GM21360 (cell line): Measurements from ENCODE around the gene TOB1.
"Not testable (repeated sequence)": the region's sequence is repeated elsewhere in the genome, so short reads cannot be mapped to it uniquely, and the experiment has no call there.

Experiments used
- ATAC-seq: cut with Tn5 transposase; IDR thresholded peaks from one replicate; pipeline ENCODE4 v1.9.1; 2021; ENCODE audit warnings: mild to moderate bottlenecking, moderate library complexity; ENCODE audit not compliant: unreplicated experiment

TOB1 gene

DNA sequence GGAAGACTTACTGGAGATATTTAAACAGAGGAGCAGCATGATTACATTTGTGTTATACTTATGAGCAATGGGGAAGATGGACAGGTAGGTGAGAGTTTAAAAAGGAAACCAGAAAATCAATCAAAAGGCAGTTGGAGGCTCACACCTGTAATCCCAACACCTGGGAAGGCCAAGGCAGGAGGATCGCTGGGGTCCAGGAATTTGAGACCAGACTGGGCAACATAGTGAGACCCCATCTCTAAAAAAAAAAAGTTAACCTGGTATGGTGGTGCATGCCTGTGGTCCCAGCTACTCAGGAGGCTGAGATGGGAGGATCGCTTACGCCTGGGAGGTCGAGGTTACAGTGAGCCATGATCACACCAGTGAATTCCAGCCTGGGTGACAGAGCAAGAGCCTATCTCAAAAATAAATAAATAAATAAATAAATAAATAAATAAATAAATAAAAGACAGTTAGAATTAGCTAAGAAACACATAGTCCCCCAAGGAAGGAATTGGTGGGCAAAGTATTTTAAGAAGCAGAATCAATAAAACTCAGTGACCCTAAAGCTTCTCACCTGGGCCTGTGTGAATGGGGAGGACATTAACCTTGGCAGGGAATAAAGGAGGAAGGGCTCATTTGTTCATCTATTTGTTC is 32.3 kb upstream of the TOB1 start:
- no peak for ATAC-seq

DNA sequence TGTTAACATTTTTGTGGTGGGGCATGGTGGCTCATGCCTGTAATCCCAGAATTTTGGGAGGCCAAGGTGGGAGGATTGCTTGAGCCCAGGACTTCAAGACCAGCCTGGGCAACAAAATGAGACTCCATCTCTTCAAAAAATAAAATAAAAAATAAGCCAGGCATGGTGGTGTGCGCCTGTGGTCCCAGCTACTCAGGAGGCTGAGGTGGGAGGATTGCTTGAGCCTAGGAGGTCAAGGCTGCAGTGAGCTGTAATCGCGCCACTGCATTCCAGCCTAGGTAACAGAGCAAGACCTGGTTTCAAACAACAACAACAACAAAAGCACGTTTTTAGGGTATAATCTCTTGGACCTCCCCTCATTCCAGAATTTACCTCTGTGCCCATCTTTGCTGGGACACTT is 28.4 kb upstream of the TOB1 start:
- ATAC-seq, result not testable (repeated sequence)

DNA sequence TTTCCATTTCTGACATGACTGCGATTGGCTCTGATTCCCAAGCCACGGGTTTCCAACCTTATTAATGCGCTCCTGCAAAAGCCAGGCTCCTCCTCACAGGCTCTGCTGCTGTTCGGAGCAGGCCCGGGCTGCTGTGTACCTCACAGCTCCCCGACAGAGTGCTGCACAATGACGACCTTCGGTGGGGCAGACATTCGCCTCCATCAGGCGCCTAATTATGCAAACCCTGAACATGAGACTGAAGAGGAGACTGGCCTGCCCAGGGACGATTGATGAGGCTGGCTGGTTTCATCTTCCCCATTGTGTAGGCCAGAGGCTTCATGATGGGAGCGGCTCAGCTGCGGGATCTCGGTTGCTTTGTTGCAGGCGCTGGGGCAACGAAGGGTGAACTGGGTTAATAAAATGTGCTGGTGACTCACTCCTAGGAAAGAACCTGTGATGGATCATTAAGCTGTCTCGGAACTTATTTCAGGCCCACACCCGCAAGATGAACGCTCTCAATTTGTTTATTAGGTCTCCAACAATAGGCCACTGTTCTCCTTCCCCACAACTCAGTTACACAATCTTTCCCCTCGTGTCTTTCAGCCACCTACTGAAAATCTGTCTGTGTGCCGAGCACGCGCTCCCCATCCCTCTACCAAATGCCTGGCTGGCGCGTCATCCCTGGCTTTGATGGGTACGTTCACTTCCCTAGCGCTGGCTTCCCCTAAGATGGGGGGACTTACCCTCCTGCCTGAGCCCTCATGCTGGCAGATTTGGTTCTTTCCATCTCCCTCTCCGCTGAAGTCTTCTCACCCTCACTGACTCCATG is 27.2 kb upstream of the TOB1 start:
- ATAC-seq, result no peak

DNA sequence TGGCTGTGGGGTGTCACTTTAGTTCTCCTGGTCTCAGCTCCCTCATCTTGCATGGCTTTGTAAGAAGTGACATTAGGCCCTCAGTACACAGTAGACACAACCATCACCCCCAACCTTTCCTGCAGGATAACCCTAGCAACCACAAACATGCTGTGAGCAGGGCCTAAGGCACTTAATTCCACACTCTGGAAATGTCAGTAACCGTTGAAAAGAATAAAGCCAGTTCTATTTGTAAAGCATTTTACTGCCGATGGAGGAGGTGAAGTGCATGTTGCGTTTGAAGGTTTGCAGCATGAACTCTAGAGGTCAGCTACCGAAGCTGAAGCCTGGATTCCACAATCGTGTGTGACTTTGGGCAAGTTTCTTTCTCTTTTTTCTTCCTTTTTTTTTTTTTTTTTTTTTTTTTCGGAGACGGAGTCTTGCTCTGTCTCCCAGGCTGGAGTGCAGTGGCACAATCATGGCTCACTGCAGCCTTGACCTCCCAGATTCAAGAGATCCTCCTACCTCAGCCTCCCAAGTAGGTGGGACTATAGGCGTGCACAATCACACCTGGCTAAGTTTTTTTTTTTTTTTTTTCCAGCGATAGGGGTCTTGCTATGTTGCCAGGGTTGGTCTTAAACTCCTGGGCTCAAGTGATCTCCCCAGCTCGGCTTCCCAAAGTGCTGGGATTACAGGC is 26.1 kb upstream of the TOB1 start:
- ATAC-seq, result no peak

DNA sequence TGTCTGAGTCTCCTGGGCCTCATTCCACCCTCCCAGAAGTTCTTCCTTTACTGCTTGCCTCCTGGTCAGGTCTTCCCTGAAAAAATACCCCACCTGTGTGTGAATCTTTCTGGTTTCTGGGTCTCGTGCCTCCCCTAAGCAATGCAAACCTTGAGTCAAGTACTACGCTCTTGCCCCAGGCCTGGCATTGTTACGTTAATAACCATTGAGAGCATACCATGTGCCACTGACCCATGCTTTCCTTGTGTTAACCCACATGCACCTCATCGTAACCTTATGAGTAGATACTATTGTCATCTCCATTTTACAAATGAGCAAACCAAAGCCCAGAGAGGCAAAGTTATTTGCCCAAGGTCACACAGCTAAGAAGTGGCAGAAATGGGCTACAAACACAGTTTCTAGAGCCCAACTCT is 25.4 kb upstream of the TOB1 start:
- no peak for ATAC-seq

DNA sequence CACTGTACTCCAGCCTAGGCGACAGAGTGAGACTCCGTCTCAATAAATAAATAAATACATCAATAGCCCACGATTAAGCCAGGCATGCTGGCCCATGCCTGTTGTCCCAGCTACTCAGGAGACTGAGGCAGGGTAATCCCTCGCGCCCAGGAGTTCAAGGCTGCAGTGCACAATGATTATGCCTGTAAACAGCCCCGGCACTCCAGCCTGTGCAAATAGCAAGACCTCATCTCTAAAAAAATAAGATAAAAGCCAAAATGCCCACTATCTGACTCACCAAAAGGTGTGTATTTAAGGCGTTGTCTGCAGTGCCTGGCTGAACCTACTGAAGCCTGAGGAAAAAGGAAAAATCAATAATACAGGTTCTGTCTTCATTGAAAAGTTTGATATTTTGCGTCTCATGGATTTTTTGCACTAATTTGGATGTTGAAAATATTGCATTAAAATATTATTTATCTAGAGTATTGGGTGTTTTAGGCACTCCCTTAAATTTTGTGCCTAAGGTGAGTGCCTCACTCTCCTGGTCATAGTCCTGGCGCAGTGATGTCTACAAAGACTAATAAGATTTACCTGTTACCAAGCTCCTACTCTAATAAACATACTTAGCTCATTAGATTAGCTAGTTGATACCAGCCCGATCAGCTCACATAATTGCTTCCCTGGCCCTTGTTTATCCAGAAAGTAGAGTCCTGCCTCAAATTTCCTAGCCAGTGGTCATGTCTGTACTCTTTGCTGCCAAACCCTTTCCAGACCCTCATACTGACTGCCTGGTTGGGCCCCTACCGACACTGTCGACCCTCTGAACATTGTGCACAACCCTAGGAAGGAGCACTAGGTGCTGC is 24.7 kb upstream of the TOB1 start:
- no peak for ATAC-seq

DNA sequence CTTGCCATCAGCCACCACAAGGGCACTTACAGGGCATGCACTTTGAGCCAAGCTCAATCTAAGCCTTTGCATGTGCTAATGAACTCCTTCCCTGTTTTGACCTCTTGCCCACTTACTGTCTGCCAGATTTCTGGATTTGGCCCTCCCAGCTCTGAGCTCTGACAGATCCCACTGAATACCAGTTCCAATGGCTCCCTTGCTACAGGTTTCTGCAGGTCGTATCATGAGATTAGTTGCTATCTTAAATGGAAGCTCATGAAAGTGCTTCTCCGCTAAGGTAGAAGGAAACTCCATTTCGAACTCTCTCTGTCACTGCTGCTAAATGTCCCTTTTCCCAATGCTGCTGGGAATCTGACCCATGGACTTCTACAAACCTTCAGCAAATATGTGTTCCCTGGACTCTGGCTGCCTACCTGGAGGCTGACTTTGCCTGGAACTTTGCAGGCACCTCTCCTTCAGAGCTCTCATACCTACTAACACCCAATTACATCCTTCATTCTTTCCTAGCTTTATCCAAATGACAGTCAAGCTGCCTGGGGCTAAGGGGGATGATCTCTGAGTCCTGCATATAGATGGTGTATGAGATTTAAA is 23.5 kb upstream of the TOB1 start:
- ATAC-seq, result no peak

DNA sequence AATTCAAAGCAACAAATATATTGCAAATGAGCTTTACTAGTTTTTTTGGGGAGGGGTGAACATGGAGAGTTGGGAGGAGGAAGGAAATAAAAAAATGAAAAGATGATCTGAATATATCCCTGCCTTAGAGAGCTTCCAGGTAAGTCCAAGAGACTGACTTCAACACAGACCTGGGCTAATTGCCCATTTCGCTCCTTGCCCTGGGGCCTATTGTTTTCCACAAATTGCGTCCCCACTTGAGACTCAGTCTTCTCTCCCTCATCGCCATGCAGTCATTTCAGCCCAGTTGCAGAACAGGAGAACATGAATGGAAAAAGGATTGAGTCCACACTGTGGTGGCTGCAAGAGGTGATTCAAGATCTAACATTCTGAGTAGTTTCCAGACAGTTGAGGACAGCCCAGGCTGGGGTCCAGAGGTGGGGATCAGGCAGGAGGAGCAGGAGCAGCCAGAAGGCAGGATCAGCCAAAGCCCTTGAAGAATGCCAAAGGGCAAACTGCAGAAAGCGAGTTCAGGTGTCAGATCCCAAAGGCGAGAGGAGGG is 21.6 kb upstream of the TOB1 start:
- ATAC-seq, result no peak

DNA sequence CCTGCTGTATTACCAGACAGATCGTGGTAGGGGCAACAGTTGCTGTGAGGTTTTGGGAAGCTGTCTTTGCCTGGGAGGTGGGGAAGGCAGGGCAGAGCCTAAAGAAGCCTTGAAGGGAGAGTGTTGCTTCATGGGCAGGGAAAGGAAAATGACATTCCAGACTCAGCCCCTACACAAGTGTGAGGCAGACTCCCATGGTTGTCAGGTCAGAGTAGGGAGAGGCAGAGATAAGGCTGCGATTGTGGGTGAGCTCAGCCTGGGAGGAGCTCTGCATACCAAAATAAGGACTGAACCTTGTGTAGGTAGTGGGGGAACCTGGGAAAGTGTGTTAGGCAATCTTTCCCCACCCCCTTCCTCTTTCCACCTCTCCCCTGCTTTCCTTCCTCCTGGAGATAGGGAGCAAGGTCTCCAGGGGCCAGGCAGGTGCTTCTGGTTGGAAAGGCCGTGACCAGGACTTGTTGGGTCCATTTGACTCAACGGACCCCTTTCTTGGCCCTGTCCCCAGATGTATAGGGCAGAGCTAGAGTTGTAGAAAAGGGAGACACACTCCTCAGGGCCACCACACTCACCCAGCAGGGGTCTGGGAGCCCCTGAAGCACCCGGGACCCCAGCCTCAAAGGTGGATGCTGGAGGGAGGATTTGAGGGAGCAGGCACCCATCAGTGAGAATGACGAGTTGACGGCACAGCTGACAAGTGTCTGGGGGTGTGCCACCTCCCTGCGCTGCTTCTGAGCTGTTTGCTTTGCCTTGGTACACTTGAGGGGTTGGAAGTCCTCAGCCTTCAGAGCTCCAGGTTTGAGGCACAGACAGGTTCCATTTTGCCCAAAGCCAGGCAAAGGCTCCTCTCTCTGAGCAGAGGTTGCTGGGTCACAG is 18.5 kb upstream of the TOB1 start:
- ATAC-seq, result no peak

DNA sequence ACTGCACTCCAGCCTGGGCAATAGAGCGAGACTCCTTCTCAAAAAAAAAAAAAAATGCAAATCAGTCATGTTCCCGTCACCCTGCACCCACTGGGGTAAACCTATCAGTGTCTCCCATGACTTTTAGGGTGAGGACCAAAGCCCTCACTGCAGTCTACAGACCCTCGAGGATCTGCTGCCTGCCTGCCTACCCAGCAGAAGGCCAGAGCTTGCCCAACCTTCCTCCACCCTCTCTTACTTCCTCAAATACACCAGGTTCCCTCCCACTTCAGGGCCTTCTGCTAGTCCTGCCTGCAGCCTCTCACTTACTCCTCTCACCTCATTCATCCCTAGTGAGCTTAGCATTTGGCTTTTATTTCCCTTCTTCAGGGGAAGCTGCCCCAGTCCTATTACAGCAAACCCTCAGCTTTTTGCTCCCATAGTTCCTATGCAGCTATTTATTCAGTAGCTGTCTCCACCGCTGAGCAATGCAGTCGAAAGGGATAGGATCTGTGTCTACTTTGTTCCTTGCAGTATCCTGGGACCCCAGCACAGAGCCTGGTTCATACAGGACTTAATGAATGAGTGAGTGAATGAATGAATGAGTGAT is 17.8 kb upstream of the TOB1 start:
- ATAC-seq, result no peak

DNA sequence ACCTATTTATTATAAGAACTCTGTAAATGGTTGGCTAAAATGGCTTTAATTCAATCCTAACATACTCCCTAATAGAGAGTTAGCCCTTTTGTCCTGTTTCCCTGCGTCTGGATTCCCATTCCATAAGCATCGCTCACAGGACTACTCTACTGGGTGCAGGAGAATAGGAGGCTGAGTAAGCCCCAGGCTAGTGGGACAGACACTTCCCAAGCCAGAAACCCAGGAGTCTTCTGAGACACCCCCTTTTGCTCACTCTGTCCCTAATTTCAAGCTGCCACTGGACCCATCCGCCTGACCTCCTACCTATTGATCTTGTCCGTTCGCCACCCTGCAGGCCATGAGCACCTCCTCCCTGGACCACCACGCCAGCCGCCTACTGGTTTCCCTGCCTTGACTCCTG is 16.7 kb upstream of the TOB1 start:
- ATAC-seq, result no peak

DNA sequence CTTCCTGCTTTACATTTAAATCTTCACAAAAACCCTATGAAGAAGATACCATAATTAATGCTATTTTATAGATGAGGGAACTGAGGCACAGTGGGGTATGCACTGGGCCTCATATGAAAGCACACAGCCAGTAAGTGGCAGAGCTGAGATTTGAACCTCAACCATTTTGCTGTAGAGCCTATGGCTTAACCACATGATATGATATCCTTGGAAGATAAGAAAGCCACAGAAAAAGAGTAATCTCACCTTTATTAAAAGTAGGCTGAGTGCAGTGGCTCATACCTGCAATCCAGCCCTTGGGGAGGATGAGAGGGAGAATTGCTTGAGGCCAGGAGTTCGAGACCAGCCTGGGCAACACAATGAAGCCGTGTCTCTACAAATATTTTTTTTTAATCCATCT is 15.0 kb upstream of the TOB1 start:
- no peak for ATAC-seq

DNA sequence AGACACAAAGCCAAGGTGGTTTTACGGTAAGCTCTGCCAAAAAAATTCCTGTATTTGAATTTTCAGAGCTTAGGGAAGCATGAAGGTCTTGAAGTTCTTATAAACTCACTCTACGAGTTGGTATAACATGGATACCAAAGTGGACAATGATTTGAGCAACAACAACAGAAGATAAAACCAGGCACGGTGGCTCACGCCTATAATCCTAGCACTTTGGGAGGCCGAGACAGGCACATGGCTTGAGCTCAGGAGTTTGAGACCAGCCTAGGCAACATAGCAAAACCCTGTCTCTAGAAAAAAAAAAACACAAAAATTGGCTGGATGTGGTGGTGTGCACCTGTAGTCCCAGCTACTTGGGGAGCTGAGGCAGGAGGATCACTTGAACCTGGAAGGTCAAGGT is 12.9 kb upstream of the TOB1 start:
- ATAC-seq, result no peak

DNA sequence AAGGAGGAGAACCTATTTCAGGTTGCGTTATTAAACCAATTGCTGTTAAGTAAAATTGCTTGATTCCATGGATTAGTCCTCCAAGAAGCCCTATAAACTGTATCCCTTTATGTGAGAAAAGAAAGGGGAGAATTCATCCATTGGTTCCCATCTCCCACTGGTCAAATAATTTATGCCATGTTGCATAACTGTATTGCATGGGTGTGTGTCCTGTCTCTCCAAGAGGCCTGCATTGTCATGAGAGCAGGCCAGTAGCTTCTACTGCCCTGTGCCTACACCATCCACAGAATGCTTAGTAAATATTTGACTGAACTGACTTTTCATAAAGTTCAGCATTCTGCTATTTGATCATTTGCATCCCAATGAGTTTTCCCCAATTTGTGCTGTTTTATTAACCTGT is 11.7 kb upstream of the TOB1 start:
- ATAC-seq, result no peak

DNA sequence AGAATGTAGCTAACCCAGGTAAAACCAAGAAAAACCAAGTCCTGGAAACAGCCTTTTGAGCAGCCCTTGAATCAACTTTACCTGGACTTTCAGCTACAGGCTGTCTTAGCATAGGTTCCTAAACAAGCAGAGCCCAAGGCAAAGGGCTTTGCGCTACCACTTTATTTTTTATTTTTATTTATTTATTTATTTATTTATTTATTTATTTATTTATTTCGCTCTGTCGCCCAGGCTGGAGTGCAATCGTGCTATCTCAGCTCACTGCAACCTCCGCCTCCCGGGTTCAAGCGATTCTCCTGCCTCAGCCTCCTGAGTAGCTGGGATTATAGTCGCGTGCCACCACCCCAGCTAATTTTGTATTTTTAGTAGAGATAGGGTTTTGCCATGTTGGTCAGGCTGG is 10.9 kb upstream of the TOB1 start:
- ATAC-seq, result not testable (repeated sequence)

DNA sequence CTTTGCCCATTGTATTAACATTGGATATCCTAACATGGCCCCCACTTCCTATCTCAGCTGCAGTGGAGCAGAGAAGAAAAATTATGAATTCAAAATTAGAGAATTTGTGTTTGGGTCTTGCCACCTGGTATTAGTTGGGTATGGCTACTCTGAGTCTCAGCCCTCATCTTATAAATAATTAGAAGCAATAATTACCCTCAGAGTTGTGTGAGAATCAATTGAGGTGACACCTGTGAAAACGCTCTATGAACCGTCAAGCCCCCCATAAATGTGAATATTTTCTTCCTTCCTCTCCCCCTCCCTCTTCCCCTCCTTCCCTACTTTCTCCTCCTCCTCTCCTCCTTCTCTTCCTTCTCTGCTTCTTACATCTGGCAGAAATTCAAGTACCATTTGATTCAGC is 8.9 kb upstream of the TOB1 start:
- no peak for ATAC-seq

DNA sequence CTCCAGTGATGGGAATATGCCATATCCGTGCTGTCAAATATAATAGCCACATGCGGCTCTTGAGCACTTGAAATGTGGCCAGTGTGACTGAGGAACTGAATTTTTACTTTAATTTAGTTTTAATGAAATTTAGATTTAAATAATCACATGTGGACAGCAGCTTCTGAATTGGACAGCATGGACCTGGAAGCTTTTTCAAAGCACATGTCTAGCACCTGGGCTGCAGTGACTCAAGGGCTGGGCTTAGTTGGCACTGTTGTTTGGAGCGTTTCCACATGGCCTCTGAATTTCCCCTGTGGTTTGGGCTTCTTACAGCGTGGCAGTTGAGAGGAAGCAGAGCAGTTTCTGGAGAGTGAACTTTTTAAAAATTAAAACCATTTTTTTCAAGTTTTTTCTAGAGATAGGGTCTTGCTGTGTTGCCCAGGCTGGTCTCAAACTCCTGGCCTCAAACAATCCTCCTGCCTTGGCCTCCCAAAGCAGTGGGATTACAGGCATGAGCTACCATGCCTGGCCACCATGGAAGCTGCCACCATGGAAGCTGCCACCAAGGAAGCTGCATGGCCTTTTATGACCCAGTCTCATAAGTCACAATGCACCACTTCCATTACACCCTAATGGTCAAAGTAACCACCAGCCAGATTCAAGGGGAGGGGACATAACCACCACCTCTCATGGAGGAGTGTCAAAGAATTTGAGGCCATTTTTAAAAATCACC is 6.7 kb upstream of the TOB1 start:
- ATAC-seq, result no peak

DNA sequence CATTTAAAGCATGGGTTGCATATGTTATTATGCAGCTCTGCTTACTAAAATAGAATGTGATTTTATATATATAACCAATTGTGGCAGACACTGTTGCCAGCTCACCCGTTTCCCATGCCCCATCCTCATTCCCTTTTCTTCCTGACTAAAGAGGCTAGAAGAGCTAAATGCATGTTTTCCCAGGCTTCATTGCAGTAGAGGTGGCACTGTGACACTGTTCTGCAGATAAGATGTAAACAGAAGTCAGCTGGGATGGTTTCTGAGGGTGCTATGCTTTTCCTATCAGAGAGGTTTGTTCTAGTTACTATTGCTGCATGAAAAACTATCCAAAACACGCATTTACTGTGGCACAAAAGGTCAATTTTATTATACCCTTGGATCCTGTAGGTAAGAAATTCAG is 5.7 kb upstream of the TOB1 start:
- ATAC-seq, result no peak

DNA sequence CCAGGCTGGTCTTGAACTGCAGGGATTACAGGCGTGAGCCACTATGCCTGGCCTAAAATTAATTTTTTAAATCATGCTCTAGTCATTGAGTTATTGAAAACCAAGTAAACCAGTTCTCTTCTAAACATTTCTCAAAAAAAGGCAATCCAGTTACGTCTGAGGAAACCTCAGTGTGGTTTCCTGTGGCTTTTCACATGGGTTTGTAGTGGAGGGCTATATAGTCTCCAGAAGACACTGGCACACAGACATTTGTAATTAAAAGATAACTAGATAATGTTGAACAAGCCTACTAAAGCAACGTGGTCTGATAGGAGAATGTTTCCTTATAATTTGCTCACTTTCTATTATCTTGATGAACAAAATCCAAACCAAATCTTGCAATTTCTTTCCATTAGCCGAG is 5.2 kb upstream of the TOB1 start:
- ATAC-seq, result no peak
